GM20000 (cell line): ENCODE results near the gene AAMP.
"Not testable (repeated sequence)": the region's sequence is repeated elsewhere in the genome, so short reads cannot be mapped to it uniquely, and the experiment has no call there.

Source experiments
- DNase-seq: peaks from one replicate; pipeline ENCODE4 v3.0.0; 2012; ENCODE audit warnings: low spot score
- CTCF ChIP-seq: IDR thresholded peaks from 2 replicates; pipeline ENCODE4 v1.5.1; 2012; ENCODE audit warnings: mild to moderate bottlenecking, control low read depth; ENCODE audit errors: extremely low read depth, missing control alignments

AAMP gene

GRCh38 chr2:218269900-218270720 is at the start of gene AAMP, which contains the start of gene PNKD:
Gene AAMP, minus strand, starts transcription at chr2:218270137. Its CDS starts 51 bp downstream, at chr2:218270086.
Gene PNKD, plus strand, starts transcription at chr2:218270519. Its CDS starts 17 bp downstream, at chr2:218270536.
- TF ChIP-seq CTCF: no peak
- DNase-seq: peak; percentile 98

- no peak for DNase-seq
These were observed 48.3 kb upstream of the AAMP start for GRCh38 chr2:218318241-218318640.

GRCh38 chr2:218317835-218318234 is 47.9 kb upstream of the AAMP start:
- no peak for TF ChIP-seq CTCF
- no peak for DNase-seq

More at GRCh38 chr2:218318241-218318640, 48.3 kb upstream of the AAMP start:
- no peak for TF ChIP-seq CTCF

- DNase-seq: no peak
- no peak for TF ChIP-seq CTCF
These were observed 47.3 kb upstream of the AAMP start for GRCh38 chr2:218317303-218317630.

DNA sequence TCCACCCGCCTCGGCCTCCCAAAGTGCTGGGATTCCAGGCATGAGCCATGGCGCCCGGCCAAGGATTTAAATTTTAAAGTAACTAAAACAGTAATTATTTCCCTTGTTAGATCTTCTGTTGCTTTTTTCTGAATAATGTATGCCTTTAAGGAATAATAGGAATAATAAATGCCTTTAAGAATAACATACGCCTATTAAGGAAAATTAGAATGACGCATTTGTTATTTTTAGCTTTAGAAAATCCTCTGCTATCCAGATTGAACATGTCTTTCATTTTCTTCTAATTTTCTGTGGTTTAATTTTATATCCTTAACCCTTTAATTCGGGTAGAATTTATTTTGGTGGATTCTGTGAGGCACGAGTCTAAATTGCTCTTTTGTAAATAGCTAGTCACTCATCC is 45.5 kb upstream of the AAMP start:
- TF ChIP-seq CTCF: no peak

GRCh38 chr2:218314764-218315163 is 44.8 kb upstream of the AAMP start:
- DNase-seq: not testable (repeated sequence)

More for the DNA sequence above, 45.5 kb upstream of the AAMP start:
- DNase-seq: no peak

- no peak for DNase-seq
These were observed 43.4 kb upstream of the AAMP start for GRCh38 chr2:218313356-218313755.

More at GRCh38 chr2:218313356-218313755, 43.4 kb upstream of the AAMP start:
- TF ChIP-seq CTCF: no peak
